ENCODE data around the gene UQCRC1.

DNA sequence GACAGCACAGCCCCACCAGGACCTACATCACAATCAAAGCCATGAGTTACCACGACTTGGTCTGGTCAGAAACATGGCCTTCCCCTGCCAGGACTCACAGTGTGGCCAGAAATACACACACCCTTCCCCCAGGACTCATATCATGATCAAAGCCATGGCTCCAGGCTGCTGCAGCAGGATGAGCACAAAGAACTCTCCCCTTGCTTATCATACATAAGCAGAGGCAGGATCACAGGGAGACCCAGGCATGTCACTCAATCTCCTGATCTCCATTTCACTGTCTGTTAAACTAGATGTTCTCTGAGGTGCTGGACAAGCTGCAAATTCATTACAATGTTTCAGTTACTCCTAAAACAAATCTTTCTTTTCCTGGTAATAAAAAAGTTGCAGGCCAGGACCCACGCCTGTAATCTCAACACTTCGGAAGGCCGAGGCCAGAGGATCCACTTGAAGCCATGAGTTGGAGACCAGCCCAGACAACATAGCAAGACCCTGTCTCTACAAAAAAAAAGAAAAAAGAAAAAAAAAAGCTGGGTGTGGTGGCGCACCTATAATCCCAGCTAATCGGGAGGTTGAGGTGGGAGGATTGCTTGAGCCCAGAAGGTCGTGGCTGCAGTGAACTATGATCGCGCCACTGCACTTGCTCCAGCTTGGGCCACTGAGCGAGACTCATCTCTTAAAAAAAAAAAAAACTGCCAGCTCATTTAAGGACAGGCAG lies 54.1 kb downstream of the UQCRC1 start:
- TF ChIP-seq, protein P1, sequence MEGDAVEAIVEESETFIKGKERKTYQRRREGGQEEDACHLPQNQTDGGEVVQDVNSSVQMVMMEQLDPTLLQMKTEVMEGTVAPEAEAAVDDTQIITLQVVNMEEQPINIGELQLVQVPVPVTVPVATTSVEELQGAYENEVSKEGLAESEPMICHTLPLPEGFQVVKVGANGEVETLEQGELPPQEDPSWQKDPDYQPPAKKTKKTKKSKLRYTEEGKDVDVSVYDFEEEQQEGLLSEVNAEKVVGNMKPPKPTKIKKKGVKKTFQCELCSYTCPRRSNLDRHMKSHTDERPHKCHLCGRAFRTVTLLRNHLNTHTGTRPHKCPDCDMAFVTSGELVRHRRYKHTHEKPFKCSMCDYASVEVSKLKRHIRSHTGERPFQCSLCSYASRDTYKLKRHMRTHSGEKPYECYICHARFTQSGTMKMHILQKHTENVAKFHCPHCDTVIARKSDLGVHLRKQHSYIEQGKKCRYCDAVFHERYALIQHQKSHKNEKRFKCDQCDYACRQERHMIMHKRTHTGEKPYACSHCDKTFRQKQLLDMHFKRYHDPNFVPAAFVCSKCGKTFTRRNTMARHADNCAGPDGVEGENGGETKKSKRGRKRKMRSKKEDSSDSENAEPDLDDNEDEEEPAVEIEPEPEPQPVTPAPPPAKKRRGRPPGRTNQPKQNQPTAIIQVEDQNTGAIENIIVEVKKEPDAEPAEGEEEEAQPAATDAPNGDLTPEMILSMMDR (IDR thresholded peaks at IDR 0.05), result no peak
- TF ChIP-seq EZH2 (IDR thresholded peaks at IDR 0.05), result no peak
